GM19099 (cell line): ENCODE results near the gene EHMT1.

ENCODE experiments used
- POLR2A ChIP-seq: IDR thresholded peaks from 3 replicates; pipeline ENCODE4 v1.6.1; 2011; ENCODE audit warnings: low read depth; ENCODE audit not compliant: insufficient read length; ENCODE audit errors: extremely low read depth

Gene EHMT1

DNA sequence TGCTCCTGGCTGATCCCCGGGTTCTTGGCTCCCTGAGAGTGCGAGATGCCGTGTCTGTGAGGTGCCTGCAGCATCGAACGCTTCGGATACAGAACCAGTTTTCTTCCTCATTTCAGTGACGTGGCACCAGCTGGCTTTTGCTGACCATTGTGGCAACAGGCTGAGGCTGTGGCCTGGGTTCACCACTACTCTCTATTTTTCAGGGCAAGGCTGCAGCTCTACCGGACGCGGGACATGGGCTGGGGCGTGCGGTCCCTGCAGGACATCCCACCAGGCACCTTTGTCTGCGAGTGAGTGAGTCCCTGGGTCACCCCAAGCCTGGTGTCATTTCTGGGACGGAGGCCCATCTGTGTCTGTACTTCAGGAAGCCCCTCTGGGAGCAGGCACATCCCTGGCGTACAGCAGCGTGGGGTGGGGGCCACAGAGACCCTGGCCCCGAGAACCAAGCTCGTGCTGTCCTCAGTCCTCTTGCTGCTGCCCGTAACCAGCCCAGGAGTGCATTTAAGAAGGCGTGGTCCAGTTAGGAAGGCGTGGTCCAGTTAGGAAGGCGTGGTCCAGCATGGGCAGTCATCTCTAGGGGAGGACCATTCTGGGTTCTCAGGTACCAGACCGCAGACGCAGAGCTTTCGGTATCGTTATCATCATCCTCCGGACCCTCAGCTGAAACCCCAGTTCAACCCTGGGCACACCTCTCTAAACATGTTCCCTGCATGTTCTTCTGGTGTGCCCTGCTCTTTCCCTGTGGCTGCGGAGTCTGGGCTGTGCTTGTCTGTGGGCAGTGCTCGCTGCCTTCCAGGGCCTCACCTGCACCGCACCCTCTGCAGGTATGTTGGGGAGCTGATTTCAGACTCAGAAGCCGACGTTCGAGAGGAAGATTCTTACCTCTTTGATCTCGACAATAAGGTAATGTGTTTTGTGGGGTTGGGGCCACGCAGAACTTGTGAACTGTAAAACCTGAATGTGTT is 198.7 kb downstream of the EHMT1 start:
- no peak for TF ChIP-seq POLR2A

DNA sequence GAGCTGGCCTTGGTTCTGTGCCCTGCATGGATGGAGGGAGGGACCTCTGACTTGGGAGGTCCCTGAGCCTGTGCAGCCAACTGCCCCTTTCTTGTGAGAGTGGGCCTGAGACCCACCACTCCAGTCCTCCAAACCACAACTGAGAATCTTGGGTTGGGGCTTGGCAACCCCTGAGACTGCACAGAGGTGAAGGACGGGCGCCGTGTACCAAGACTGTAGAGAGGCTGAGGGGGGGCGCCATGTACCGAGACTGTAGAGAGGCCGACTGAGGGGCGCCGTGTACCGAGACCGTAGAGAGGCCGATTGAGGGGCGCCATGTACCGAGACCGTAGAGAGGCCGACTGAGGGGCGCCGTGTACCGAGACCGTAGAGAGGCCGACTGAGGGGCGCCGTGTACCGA is 199.5 kb downstream of the EHMT1 start:
- no peak for TF ChIP-seq POLR2A

DNA sequence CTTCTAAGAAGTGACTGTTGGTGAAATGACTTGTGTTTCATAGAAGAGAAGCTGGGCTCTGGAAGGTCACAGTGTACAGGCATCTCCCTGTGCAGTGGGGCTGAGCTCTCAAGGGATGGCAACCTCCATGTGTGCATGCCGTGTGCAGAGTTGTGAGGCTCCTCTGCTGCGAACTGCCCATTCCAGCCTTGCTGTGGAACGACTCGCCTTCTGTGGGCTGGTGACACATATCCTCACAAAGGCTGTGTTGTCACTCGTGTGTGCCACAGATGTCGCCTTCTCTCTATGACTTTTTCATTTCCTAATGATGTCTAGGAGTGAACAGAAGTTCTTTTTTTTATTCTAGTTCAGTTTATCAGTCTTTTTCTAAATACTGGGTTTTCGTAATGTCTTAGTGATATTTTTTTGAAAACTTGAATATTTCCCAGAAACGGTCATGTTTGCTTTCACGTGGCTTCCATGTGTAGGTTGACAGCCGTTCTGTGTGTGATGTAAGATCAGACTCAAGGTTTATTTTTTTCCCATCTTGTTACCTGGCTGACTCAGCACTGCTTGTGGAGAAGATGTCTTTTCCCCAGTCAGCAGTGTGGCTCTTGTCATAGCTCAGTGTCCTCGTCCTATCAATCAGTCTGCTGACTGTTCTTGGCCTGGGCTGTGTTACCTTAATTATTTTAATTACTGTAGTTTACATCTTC is 201.5 kb downstream of the EHMT1 start:
- TF ChIP-seq POLR2A: no peak

DNA sequence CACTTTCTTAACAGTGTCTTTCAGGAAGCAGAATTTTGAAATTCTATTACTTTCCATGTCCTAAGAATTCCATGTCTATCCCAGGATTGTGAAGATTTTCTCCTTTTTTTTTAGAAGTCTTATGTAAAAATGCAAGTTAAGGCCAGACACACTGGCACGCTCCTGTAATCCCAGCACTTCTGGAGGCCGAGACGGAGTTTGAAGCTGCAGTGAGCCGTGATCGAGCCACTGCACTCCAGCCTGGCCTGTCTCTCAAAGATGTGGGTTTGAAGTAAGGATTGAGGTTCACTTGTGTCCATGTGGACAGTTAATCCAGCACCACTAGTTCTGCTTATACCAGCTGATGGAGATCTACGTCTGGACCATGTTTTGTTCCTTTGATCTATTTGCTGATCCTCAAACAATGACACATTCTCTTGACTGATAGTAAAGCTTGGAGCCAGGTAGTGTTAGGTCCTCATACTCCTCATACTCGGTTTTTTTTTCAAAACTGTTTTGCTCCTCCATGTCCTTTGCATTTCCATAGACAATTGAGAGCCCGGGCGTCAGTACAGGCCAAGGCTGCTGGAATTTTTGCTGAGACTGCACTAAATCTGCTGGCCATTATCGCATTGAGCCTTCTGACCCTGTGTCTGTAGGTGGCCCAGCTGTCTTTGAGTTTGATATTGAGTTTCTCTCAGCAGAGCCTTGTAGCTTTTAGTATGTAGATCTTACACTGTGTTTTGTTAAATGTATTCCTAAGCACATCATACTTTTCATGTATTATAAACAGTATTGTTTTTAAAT is 205.4 kb downstream of the EHMT1 start:
- TF ChIP-seq POLR2A: no peak

DNA sequence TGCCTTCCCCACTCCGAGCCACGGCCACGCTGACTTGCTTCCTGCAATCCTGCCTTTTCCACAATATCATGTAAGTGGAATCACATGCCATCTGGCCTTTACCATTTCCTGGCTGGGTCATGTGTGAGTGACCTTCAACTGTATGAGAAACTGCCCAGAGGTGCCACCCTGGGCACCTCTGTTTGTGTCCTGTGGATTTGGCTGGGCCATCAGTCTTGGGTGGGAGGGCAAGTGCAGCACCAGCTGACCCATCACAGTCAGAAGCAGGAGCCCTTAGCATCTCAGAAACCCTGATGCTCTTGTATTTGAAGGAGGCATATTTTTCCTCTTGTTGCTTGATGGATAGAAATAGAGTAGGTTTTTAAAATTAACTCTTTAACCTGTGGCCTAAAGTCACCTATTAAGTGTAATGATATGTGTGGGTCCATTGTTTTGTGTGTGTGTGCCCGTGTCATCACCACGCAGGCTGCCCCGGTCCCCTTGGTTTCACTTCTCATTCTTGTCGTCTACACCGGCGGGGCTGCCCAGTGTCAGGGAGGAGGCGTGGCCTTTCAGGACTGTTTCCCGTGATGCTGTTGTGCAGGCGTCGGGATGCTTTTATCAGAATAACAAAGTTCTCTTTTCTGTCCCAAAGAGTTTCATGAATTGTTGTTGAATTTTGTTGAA is 206.7 kb downstream of the EHMT1 start:
- no peak for TF ChIP-seq POLR2A

DNA sequence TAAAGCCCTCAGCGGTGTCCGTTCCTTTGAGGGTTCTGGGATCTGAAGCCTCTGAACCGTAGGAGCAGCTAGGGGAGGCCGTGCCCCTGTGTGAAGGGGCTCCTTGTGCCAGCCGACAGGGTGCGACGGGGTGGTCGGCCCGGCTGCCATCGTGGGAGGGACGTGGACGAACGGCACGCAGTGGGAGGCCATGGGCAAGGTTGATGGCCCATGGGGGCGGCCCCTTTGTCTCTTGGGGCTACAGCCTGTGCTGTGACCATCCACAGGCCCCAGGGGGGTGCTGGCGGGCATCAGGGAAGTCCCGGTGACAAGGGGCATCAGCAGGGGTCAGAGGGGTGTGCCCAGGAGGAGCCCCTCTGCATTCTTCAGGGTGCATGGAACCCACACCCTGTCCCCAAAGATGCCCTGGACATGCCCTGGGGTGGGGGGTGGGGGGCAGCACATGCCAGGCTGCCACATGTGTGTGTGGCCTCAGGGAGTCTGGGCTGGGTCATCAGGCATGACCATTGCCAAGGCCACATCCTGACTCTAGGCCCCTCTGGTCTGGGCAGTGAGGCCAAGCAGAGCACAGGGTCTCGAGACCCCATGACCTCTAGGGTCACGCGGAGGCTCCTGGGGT is 209.2 kb downstream of the EHMT1 start:
- no peak for TF ChIP-seq POLR2A

DNA sequence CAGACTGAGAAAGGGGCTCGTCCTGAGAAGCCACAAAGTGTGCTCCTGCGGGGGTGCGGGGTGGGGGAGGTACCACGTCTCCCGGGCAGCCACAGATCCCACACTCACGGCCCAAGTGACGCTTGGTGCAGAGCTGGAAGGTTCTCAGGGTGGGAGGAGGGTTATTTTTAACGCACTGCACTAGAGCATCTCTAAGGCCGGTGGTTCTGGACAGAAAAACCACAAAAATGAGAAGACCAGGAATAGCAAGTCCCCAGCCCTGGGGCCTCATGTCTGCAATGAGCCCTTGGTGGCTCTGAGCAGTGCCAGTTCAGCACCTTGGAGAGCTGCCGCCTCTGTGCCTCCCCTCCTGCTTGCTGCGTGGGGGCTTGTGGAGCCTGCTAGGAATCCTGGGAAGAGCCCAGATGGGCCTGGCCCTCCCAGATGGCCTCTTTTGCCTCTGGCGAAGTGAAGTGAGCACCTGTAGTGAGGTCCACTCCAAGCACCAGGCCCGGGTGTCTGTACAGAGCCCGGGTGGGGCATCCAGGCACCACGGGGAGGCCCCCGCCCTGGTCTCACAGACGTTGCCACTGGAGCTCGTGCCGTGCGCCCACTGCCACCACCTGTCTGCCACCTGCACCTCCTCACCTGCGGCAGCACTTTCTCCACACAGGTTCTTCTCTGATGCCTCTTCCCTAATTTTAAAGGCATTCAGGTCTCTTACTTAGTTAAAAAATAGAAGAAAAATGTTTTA is 209.9 kb downstream of the EHMT1 start:
- no peak for TF ChIP-seq POLR2A

DNA sequence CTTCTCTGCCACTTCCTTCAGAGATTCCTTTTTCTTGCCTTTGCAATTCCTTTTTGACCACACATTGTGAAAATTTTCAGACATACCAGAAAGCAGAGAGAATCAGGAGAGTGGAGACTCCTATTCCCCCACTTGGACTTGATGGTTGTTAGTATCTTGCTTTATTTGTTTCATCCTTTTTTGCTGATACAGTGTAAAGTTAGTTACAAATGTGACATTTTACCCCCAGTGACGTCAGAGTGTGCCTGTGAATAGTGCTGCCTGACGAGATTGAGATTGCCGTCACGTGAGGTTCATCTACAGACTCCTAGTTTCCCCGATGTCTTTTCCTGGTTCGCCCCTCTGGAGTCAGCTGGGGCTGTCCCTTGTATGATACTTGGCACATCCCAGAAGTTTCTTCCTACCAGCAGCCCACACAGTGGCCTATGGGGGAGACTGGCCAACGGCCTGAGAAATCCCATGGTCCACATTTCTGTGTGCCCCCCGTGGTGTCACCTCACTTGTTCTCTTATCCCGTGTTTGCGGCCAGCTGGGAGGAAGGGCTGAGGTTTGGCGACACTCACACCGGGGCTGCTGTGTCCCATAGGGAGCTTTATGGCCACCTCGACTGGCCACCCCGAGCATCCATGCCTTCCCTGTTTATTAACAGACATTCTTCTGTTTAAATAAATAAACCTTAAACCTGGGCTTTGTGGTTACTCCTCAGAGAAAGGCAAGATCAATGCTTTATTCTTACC is 210.6 kb downstream of the EHMT1 start:
- no peak for TF ChIP-seq POLR2A

DNA sequence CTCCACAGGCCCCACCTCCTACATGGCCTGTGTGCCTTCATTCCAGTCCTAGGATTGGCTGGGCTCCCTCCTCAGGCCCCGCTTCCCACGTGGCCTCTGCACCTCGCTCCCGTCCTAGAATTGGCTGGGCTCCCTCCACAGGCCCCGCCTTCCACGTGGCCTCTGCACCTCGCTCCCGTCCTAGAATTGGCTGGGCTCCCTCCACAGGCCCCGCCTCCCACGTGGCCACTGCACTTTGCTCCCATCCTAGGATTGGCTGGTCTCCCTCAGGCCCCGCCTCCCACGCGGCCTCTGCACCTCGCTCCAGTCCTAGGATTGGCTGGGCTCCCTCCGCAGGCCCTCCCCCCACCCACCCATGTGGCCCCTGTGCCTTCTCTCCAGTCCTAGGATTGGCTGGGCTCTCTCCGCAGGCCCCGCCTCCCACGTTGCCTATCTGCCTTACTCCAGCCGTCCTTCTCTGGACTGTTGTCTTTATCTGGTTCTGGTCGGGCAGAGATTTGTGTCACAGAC is 213.4 kb downstream of the EHMT1 start:
- no peak for TF ChIP-seq POLR2A

DNA sequence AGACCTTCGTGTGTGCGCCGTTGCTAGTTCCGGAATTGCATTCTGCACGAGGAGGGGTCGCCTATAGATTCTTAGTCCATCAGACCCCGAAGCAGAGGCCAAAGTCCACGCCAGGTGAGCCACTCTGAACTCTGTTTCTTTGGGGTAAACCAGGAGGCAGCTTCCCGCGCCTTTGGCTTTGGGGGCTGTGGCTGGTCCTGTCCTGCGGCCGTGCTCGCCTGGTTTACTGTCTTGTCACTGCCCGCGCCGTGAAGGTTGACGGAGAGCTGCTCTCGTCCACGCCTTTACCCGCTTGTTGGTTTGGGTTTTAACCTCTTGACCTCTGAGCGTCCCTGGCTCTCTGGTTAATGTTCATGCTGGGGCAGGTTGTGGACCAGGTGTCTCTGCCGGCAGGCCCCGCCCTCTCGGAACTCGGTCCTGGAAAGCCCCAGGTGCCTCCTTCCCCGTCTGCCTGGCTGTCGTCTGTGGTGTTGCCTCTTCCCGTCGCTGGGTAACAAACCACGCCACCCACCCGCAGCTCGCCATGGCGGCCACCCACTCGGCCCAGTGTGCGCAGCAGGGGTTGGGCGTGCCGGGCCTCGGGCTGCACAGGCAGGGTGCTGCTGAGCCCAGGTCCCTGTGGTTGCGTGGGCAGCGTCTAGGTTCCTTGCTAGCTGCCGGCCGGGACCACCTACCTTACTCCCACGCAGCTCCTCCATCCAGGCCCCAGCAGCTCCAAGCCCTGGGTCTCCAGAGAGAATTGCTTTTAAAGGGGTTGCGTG is 214.2 kb downstream of the EHMT1 start:
- TF ChIP-seq POLR2A: no peak

DNA sequence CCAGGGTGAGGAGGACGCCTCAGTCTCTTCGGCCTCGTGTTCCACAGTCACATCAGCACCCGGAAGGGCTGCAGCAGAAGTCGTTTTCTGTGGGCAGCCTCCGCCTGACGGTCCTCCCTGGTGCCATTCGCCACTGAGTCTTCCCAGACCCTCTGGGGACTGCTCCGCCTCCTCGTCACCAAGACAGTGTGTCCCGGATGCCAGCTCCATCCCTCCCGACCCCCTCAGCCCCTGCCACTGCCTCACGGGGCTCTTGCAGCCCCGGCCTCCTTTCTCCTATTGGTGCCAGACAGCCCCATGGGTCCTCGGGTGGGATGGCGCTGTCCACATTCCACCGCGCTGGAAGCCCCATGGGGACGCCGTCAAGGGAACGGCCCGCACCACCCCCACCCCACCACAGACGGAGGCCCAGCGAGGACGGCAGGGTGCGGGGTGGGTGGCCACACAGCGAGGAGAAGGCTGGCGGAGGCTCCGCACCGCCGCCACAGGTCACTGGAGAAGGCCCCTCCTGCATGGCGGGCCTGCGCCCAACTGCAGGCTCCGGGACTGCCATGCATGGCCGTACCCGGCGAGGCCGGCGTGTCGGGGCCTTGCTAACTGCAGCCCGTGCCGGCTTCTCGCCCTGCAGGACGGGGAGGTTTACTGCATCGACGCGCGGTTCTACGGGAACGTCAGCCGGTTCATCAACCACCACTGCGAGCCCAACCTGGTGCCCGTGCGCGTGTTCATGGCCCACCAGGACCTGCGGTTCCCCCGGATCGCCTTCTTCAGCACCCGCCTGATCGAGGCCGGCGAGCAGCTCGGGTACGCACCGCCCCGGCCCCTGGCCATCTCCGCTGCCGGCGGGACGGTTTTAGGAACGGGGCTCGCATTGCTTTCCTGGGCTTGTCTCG is 215.2 kb downstream of the EHMT1 start:
- TF ChIP-seq POLR2A: no peak

DNA sequence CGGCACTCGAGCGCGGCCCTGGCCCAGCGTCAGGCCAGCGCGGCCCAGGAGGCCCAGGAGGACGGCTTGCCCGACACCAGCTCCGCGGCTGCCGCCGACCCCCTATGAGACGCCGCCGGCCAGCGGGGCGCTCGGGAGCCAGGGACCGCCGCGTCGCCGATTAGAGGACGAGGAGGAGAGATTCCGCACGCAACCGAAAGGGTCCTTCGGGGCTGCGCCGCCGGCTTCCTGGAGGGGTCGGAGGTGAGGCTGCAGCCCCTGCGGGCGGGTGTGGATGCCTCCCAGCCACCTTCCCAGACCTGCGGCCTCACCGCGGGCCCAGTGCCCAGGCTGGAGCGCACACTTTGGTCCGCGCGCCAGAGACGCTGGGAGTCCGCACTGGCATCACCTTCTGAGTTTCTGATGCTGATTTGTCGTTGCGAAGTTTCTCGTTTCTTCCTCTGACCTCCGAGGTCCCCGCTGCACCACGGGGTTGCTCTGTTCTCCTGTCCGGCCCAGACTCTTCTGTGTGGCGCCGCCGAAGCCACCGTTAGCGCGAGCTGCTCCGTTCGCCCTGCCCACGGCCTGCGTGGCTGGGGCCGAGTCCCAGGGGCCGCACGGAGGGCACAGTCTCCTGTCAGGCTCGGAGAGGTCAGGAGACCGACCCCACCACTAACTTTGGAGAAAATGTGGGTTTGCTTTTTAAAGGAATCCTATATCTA is 216.2 kb downstream of the EHMT1 start:
- TF ChIP-seq POLR2A: no peak
